Measurements from ENCODE around the gene AANAT. TPM values are rescaled to one million over a fixed set of nuclear protein-coding genes. Genes with fewer than 3 reads are reported as not detected.
A peak's percentile ranks its signal among the peaks of the same experiment; 100 is the strongest.

AANAT gene
- total RNA-seq, 1 experiment from 2014 or later: 0.05 TPM

- DNase-seq (ENCODE audit: low read depth): no peak
Measured at GRCh38 chr17:76441686-76442340, 25.6 kb upstream of the AANAT start.

- no peak for DNase-seq (ENCODE audit: low read depth)
Measured at GRCh38 chr17:76442341-76443338, 24.8 kb upstream of the AANAT start.

GRCh38 chr17:76444518-76445311, 22.7 kb upstream of the AANAT start:
- DNase-seq (ENCODE audit: low read depth): peak; percentile 45

- no peak for DNase-seq (ENCODE audit: low read depth)
Measured at GRCh38 chr17:76445697-76446448, 21.5 kb upstream of the AANAT start.

GRCh38 chr17:76446449-76447231, 20.8 kb upstream of the AANAT start:
- DNase-seq (ENCODE audit: low read depth): peak; percentile 95

- DNase-seq (ENCODE audit: low read depth): no peak
Measured at GRCh38 chr17:76447931-76448652, 19.3 kb upstream of the AANAT start.

GRCh38 chr17:76449126-76449525, 18.3 kb upstream of the AANAT start:
- no peak for DNase-seq (ENCODE audit: low read depth)

GRCh38 chr17:76451506-76451905, 15.9 kb upstream of the AANAT start:
- DNase-seq (ENCODE audit: low read depth): no peak

GRCh38 chr17:76452127-76452659, 15.2 kb upstream of the AANAT start:
- no peak for DNase-seq (ENCODE audit: low read depth)

- peak; percentile 81 for DNase-seq (ENCODE audit: low read depth)
Measured at GRCh38 chr17:76452660-76453430, 14.6 kb upstream of the AANAT start, which contains the start of gene UBE2O. TSS of gene UBE2O (minus strand) at chr17:76453152. CDS start at chr17:76453141, 11 bp downstream.

- no peak for DNase-seq (ENCODE audit: low read depth)
Measured at GRCh38 chr17:76453431-76453743, 14.0 kb upstream of the AANAT start.

GRCh38 chr17:76458580-76459490, 8.6 kb upstream of the AANAT start:
- DNase-seq (ENCODE audit: low read depth): peak; percentile 53

- DNase-seq (ENCODE audit: low read depth): no peak
Measured at GRCh38 chr17:76459674-76460073, 7.7 kb upstream of the AANAT start.

- no peak for DNase-seq (ENCODE audit: low read depth)
Measured at GRCh38 chr17:76461765-76462555, 5.4 kb upstream of the AANAT start.

GRCh38 chr17:76462556-76463290, 4.7 kb upstream of the AANAT start:
- DNase-seq (ENCODE audit: low read depth): no peak

GRCh38 chr17:76466775-76467130, 650 bp upstream of the AANAT start:
- DNase-seq (ENCODE audit: low read depth): no peak
